22Rv1 (cell line): ENCODE measurements around the gene ZNF57.

Source experiments
- CTCF ChIP-seq: fragments of 450-650 bp; IDR thresholded peaks from 2 replicates; pipeline ENCODE4 v1.5.1; 2017; ENCODE audit warnings: mild to moderate bottlenecking
- ZFX ChIP-seq: fragments of 450-650 bp; IDR thresholded peaks from 2 replicates; pipeline ENCODE4 v1.6.1; 2017; ENCODE audit warnings: antibody characterized with exemption, borderline replicate concordance

- peak; percentile 86 for TF ChIP-seq CTCF
- no peak for TF ChIP-seq ZFX
Measured at GRCh38 chr19:2887391-2887914, 13.3 kb upstream of the ZNF57 start.
